PC-3 (cell line): Measurements from ENCODE around the gene COL27A1. TPM values are rescaled to one million over a fixed set of nuclear protein-coding genes. Genes with fewer than 3 reads are reported as not detected.

Experiments
- ATAC-seq: fragments of 200-7000 bp; cut with Tn5 transposase; 2 replicates; pipeline ENCODE4 v1.9.1; 2020; ENCODE audit warnings: mild to moderate bottlenecking, moderate library complexity
- BruUV-seq: library from RNA; stranded (reverse); fragments of 400-500 nt; replicated peaks from 2 replicates; lab custom pipeline; 2021; lab: Mats Ljungman, UMichigan
- CTCF ChIA-PET: fragments of 300-600 bp; sonication (Branson Sonifier 250); formaldehyde crosslinking; loops from one replicate; lab custom pipeline; 2022; ENCODE audit warnings: antibody characterized with exemption; lab: Charles Lee
- POLR2A ChIA-PET: fragments of 300-600 bp; sonication (Branson Sonifier 250); formaldehyde crosslinking; loops from one replicate; lab custom pipeline; 2022; ENCODE audit warnings: antibody characterized with exemption; ENCODE audit not compliant: unreplicated experiment; lab: Charles Lee
- DNase-seq: peaks from one replicate; pipeline ENCODE4 v3.0.0-alpha.2; 2015
- H2AFZ ChIP-seq: fragments of 300-600 bp; sonication (generic); 2 replicates; pipeline ENCODE4 v1.6.0; 2016; ENCODE audit warnings: antibody characterized with exemption, low read length
- H3F3A ChIP-seq: fragments of 300-600 bp; sonication (generic); one replicate; pipeline ENCODE4 v1.6.0; 2017; ENCODE audit warnings: antibody characterized with exemption, low read length, control low read depth, mild to moderate bottlenecking; ENCODE audit not compliant: unreplicated experiment
- H3K27ac ChIP-seq: fragments of 300-600 bp; sonication (generic); 2 replicates; pipeline ENCODE4 v1.5.1; 2016; ENCODE audit warnings: mild to moderate bottlenecking, low read length
- H3K27me3 ChIP-seq: fragments of 300-600 bp; sonication (generic); 2 replicates; pipeline ENCODE4 v1.6.1; 2016; ENCODE audit warnings: low read length, mixed read lengths
- H3K36me3 ChIP-seq: fragments of 300-600 bp; sonication (generic); 2 replicates; pipeline ENCODE4 v1.6.1; 2016; ENCODE audit warnings: low read depth, mixed run types, low read length, mixed read lengths
- H3K4me1 ChIP-seq: fragments of 300-600 bp; sonication (generic); 2 replicates; pipeline ENCODE4 v1.5.1; 2016; ENCODE audit warnings: low read length; ENCODE audit not compliant: insufficient read depth
- H3K4me2 ChIP-seq: fragments of 300-600 bp; sonication (generic); 2 replicates; pipeline ENCODE4 v1.6.0; 2016; ENCODE audit warnings: low read length
- H3K4me3 ChIP-seq: fragments of 300-600 bp; sonication (generic); 2 replicates; pipeline ENCODE4 v1.5.1; 2016; ENCODE audit warnings: mild to moderate bottlenecking, low read length, mixed read lengths
- H3K79me2 ChIP-seq: fragments of 300-600 bp; sonication (generic); 2 replicates; pipeline ENCODE4 v1.6.1; 2017; ENCODE audit warnings: low read length, mixed read lengths
- H3K9ac ChIP-seq: fragments of 300-600 bp; sonication (generic); 2 replicates; pipeline ENCODE4 v1.6.0; 2016; ENCODE audit warnings: mild to moderate bottlenecking, low read length
- H3K9me2 ChIP-seq: fragments of 300-600 bp; sonication (generic); replicated peaks from 2 replicates; pipeline ENCODE4 v1.6.1; 2016; ENCODE audit warnings: mixed run types, low read length, mixed read lengths
- H3K9me3 ChIP-seq: fragments of 300-600 bp; sonication (generic); 2 replicates; pipeline ENCODE4 v1.6.1; 2016; ENCODE audit warnings: low read length, mixed read lengths
- H4K20me1 ChIP-seq: fragments of 300-600 bp; sonication (generic); 2 replicates; pipeline ENCODE4 v1.6.1; 2016; ENCODE audit warnings: low read length, mixed read lengths
- EZH2 ChIP-seq: fragments of 300-600 bp; sonication (generic); IDR thresholded peaks from one replicate; pipeline ENCODE4 v1.6.1; 2017; ENCODE audit warnings: antibody characterized with exemption, mild to moderate bottlenecking, low read length; ENCODE audit not compliant: unreplicated experiment
- EZH2phosphoT487 ChIP-seq: fragments of 300-600 bp; sonication (generic); IDR thresholded peaks from 2 replicates; pipeline ENCODE4 v1.6.1; 2018; ENCODE audit warnings: mild to moderate bottlenecking, antibody characterized with exemption, low read length, borderline replicate concordance
- intact Hi-C: fragments of 100-400 bp; cut with micrococcal nuclease; formaldehyde crosslinking; loops from 2 replicates; pipeline ENCODE4 v1.9.0; 2023
- total RNA-seq: library from RNA; depleted of rRNA; stranded (reverse); fragments of >200 nt; gene quantifications from 2 replicates; pipeline ENCODE4 v1.2.3, GENCODE V29; 2014
- TF ChIP-seq, protein P1 (sequence below): fragments of 300-600 bp; sonication (generic); conservative IDR thresholded peaks from 2 replicates; pipeline ENCODE4 v1.5.1; 2017; ENCODE audit warnings: antibody characterized with exemption, low read depth, mild to moderate bottlenecking, low read length

The COL27A1 gene
- total RNA-seq, 1 experiment from 2014 or later, result 4.3 TPM

DNA sequence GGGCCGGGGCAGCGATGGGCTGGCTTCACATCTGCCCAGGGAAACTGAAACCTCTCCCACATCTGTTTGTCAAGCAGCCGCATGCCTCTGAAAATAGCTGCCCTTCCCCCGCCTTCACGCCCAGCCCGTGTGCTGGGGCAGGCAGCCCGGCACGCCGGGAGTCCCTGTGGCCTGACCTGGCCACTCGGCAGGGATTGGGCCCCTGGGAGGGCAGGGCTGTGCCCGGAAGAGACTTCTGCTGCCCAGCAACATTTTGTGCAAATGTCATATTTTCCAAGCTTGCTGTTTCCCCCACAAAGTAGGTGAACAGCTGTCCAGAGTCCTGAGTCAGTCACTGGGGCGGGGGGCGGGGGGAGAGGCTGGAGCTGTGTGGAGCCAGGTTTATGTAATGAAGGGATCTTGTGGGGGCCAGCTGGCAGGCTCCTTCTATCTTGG is 8.2 kb downstream of the COL27A1 start:
- Histone ChIP-seq H3K79me2 (no peaks in the 10 kb centered on the region), H3F3A (no peaks in the 10 kb centered on the region), H3K4me2 (no peak overlapping the region), H3K9ac (no peak overlapping the region), H3K4me1 (no peaks in the 10 kb centered on the region), H3K4me3 (no peak overlapping the region), H3K9me2 (no peaks in the 10 kb centered on the region), H3K36me3 (no peaks in the 10 kb centered on the region), H4K20me1 (no peaks in the 10 kb centered on the region), H3K27ac (no peak overlapping the region), H2AFZ (no peak overlapping the region), H3K9me3 (no peaks in the 10 kb centered on the region), H3K27me3 (no peaks in the 10 kb centered on the region)
- CTCF ChIA-PET, result interaction anchor here (0.6 kb wide), 1 partner anchor 81 kb away, joined by 6 read pairs; no protein-coding TSS in a partner anchor
- ATAC-seq, result no peak
- intact Hi-C loops, result no loop called here
- TF ChIP-seq EZH2, result no peak
- TF ChIP-seq EZH2phosphoT487, result no peak
- TF ChIP-seq, protein P1, sequence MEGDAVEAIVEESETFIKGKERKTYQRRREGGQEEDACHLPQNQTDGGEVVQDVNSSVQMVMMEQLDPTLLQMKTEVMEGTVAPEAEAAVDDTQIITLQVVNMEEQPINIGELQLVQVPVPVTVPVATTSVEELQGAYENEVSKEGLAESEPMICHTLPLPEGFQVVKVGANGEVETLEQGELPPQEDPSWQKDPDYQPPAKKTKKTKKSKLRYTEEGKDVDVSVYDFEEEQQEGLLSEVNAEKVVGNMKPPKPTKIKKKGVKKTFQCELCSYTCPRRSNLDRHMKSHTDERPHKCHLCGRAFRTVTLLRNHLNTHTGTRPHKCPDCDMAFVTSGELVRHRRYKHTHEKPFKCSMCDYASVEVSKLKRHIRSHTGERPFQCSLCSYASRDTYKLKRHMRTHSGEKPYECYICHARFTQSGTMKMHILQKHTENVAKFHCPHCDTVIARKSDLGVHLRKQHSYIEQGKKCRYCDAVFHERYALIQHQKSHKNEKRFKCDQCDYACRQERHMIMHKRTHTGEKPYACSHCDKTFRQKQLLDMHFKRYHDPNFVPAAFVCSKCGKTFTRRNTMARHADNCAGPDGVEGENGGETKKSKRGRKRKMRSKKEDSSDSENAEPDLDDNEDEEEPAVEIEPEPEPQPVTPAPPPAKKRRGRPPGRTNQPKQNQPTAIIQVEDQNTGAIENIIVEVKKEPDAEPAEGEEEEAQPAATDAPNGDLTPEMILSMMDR, result no peak
- BruUV-seq, result no TSS peak
- POLR2A ChIA-PET, result no interaction called here
- DNase-seq, result no peak

DNA sequence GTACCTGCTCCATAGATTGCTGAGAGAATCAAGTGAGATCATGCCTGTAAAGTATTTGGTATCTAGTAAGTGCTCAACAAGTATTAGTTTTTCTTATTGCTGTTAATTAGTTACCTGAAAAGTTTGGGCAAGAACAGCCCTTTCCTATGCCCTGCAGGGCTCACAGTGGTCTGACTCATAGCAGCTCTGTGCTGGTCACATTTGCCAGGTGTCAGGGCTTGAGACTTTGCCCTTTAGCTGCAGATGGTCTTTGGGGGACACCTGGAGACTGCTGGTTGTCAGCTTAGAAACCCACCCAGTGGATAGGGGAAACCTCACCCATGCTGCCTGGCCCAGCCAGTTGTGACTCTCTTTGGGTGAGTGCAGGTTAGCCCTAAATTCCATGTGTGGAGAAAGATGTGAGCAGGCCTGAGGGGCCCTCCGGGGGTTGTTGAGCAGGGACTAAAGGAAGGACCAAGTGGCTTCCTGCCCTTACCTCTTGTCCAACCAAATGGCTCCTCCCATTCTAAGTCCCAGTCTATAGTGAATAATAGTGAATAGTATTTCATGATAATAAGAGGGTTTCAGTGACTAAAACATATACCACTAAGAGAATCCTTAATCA is 9.0 kb downstream of the COL27A1 start:
- CTCF ChIA-PET, result no interaction called here
- Histone ChIP-seq H3K4me1 (no peaks in the 10 kb centered on the region), H3K4me2 (no peak overlapping the region), H3K9me3 (no peaks in the 10 kb centered on the region), H3K27ac (no peak overlapping the region), H3F3A (no peaks in the 10 kb centered on the region), H3K27me3 (no peaks in the 10 kb centered on the region), H3K79me2 (no peaks in the 10 kb centered on the region), H3K4me3 (no peak overlapping the region), H3K9ac (no peak overlapping the region), H3K9me2 (no peaks in the 10 kb centered on the region), H4K20me1 (no peaks in the 10 kb centered on the region), H2AFZ (no peak overlapping the region), H3K36me3 (no peaks in the 10 kb centered on the region)
- ATAC-seq, result no peak
- TF ChIP-seq, protein P1, result no peak
- TF ChIP-seq EZH2 (no peak), EZH2phosphoT487 (no peak)
- intact Hi-C loops, result no loop called here
- BruUV-seq, result no TSS peak
- no peak for DNase-seq
- POLR2A ChIA-PET, result no interaction called here

DNA sequence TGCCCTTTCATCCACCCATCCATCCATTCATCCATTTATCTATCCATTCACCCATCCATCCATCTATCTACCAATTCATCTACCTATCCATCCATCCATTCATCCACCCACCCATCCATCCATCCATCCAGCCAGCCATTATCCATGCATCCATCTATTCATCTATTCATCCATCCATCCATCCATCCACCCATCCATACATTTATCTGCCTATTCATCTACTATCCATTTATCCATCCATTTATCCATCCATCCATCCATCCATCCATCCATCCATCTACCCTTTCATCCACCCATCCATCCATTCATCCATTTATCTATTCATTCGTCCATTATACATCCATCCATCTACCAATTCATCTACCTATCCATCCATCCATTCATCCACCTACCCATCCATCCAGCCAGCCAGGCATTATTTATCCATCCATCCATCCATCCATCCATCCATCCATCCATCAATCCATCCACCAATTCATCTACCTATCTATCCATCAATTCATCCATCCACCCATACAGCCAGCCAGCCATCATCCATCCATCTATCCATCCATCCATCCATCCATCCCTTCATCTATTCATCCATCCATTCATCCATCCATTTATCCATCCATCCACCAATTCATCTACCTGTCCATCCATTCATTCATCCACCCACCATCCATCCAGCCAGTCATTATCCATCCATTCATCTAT is 10.2 kb downstream of the COL27A1 start:
- no TSS peak for BruUV-seq
- no peak overlapping the region for H3K27ac ChIP-seq
- no peak overlapping the region for H2AFZ ChIP-seq
- no peaks in the 10 kb centered on the region for H3K27me3 ChIP-seq
- no peaks in the 10 kb centered on the region for H3F3A ChIP-seq
- H3K9me3 ChIP-seq, result no peaks in the 10 kb centered on the region
- CTCF ChIA-PET, result no interaction called here
- ATAC-seq, result no peak
- H3K4me2 ChIP-seq, result no peak overlapping the region
- DNase-seq, result no peak
- no peaks in the 10 kb centered on the region for H3K79me2 ChIP-seq
- no peak overlapping the region for H3K9ac ChIP-seq
- no peak overlapping the region for H3K4me3 ChIP-seq
- POLR2A ChIA-PET, result no interaction called here
- intact Hi-C loops, result no loop called here
- TF ChIP-seq, protein P1, result no peak
- TF ChIP-seq EZH2phosphoT487, result no peak
- TF ChIP-seq EZH2, result no peak
- no peaks in the 10 kb centered on the region for H3K4me1 ChIP-seq
- no peaks in the 10 kb centered on the region for H3K9me2 ChIP-seq
- H3K36me3 ChIP-seq, result no peaks in the 10 kb centered on the region
- no peaks in the 10 kb centered on the region for H4K20me1 ChIP-seq
